WTC11 (cell line): Measurements from ENCODE around the gene TMIGD1. TPM values are rescaled to one million over a fixed set of nuclear protein-coding genes. Genes with fewer than 3 reads are reported as not detected.

Experiments used
- ATAC-seq: fragments of 200-7000 bp; cut with Tn5 transposase; 2 replicates; pipeline ENCODE4 v1.10.0; 2021; ENCODE audit warnings: mild to moderate bottlenecking, moderate library complexity
- CTCF ChIA-PET: fragments of 300-600 bp; sonication (Branson Sonifier 250); formaldehyde crosslinking; loops from one replicate; lab custom pipeline; 2021; ENCODE audit warnings: antibody characterized with exemption; lab: Charles Lee
- POLR2A ChIA-PET: fragments of 350-600 bp; sonication (Branson Sonifier 250); formaldehyde crosslinking; loops from one replicate; lab custom pipeline; 2021; ENCODE audit warnings: antibody characterized with exemption; lab: Charles Lee
- DNase-seq: peaks from one replicate; pipeline ENCODE4 v3.0.0; 2021; ENCODE audit warnings: low spot score
- H3K27ac Mint-ChIP-seq: 2 replicates; pipeline ENCODE4 v1.8.0; 2021; ENCODE audit warnings: mixed read lengths
- H3K27me3 Mint-ChIP-seq: 2 replicates; pipeline ENCODE4 v1.8.0; 2021; ENCODE audit warnings: low read depth, mild to moderate bottlenecking, moderate library complexity, mixed read lengths
- H3K36me3 Mint-ChIP-seq: 2 replicates; pipeline ENCODE4 v1.8.0; 2021; ENCODE audit warnings: mixed read lengths
- H3K4me1 Mint-ChIP-seq: 2 replicates; pipeline ENCODE4 v1.8.0; 2022; ENCODE audit warnings: mixed read lengths
- H3K4me3 Mint-ChIP-seq: 2 replicates; pipeline ENCODE4 v1.8.0; 2021; ENCODE audit warnings: mild to moderate bottlenecking, moderate library complexity, mixed read lengths
- H3K9me3 Mint-ChIP-seq: 2 replicates; pipeline ENCODE4 v1.8.0; 2021; ENCODE audit warnings: mixed read lengths
- CBFB ChIP-seq: sonication (generic); formaldehyde crosslinking; IDR thresholded peaks from 2 replicates; pipeline ENCODE4 v1.8.1; 2022; ENCODE audit warnings: mild to moderate bottlenecking, low read depth, missing genetic modification reagents
- GTF2I ChIP-seq: fragments of 250-450 bp; sonication (Bioruptor Pico); conservative IDR thresholded peaks from 2 replicates; pipeline ENCODE4 v1.4.0; 2021; ENCODE audit warnings: mild to moderate bottlenecking
- NFE2L1 ChIP-seq: sonication (generic); formaldehyde crosslinking; IDR thresholded peaks from 2 replicates; pipeline ENCODE4 v1.8.1; 2023; ENCODE audit warnings: missing genetic modification reagents
- NR1H2 ChIP-seq: sonication (generic); formaldehyde crosslinking; IDR thresholded peaks from 2 replicates; pipeline ENCODE4 v1.9.0; 2021; ENCODE audit warnings: mild to moderate bottlenecking, moderate library complexity, missing genetic modification reagents
- NR3C1 ChIP-seq: sonication (generic); formaldehyde crosslinking; conservative IDR thresholded peaks from 2 replicates; pipeline ENCODE4 v1.8.1; 2023; ENCODE audit warnings: low read depth, mild to moderate bottlenecking, missing genetic modification reagents
- PRRX2 ChIP-seq: fragments of 250-450 bp; sonication (Bioruptor Pico); IDR thresholded peaks from 2 replicates; pipeline ENCODE4 v1.8.0; 2021; ENCODE audit warnings: mild to moderate bottlenecking
- TP53 ChIP-seq: sonication (generic); formaldehyde crosslinking; IDR thresholded peaks from 2 replicates; pipeline ENCODE4 v1.8.1; 2023; ENCODE audit warnings: mild to moderate bottlenecking, missing genetic modification reagents
- ZBTB21 ChIP-seq: sonication (generic); formaldehyde crosslinking; IDR thresholded peaks from 2 replicates; pipeline ENCODE4 v1.8.1; 2023; ENCODE audit warnings: mild to moderate bottlenecking, missing genetic modification reagents, borderline replicate concordance
- ZNF219 ChIP-seq: sonication (generic); formaldehyde crosslinking; IDR thresholded peaks from 2 replicates; pipeline ENCODE4 v1.8.0; 2023; ENCODE audit warnings: missing genetic modification reagents, mild to moderate bottlenecking, borderline replicate concordance
- ZNF232 ChIP-seq: sonication (generic); formaldehyde crosslinking; IDR thresholded peaks from 2 replicates; pipeline ENCODE4 v1.8.0; 2022; ENCODE audit warnings: mild to moderate bottlenecking, missing genetic modification reagents
- total RNA-seq: library from RNA; stranded (reverse); gene quantifications from 3 replicates; pipeline ENCODE4 v1.2.3, GENCODE V29; 2021
- TF ChIP-seq, protein P1 (sequence below): sonication (generic); formaldehyde crosslinking; IDR thresholded peaks from 2 replicates; pipeline ENCODE4 v1.8.0; 2023; ENCODE audit warnings: missing genetic modification reagents, mild to moderate bottlenecking, borderline replicate concordance
- TF ChIP-seq, protein P2 (sequence below): sonication (generic); formaldehyde crosslinking; IDR thresholded peaks from 2 replicates; pipeline ENCODE4 v1.8.1; 2023; ENCODE audit warnings: mild to moderate bottlenecking, missing genetic modification reagents
- TF ChIP-seq, protein P3 (sequence below): sonication (generic); formaldehyde crosslinking; conservative IDR thresholded peaks from 2 replicates; pipeline ENCODE4 v1.8.1; 2023; ENCODE audit warnings: mild to moderate bottlenecking, low read depth, missing genetic modification reagents, moderate library complexity
- TF ChIP-seq, protein P4 (sequence below): sonication (generic); formaldehyde crosslinking; IDR thresholded peaks from 2 replicates; pipeline ENCODE4 v1.8.1; 2022; ENCODE audit warnings: low read depth, missing genetic modification reagents, borderline replicate concordance
- TF ChIP-seq, protein P5 (sequence below): sonication (generic); formaldehyde crosslinking; IDR thresholded peaks from 2 replicates; pipeline ENCODE4 v1.8.1; 2023; ENCODE audit warnings: mild to moderate bottlenecking, missing genetic modification reagents
- TF ChIP-seq, protein P6 (sequence below): sonication (generic); formaldehyde crosslinking; conservative IDR thresholded peaks from 2 replicates; pipeline ENCODE4 v1.8.1; 2022; ENCODE audit warnings: mild to moderate bottlenecking, missing genetic modification reagents
- TF ChIP-seq, protein P7 (sequence below): sonication (generic); formaldehyde crosslinking; IDR thresholded peaks from 2 replicates; pipeline ENCODE4 v1.8.0; 2022; ENCODE audit warnings: mild to moderate bottlenecking, missing genetic modification reagents
- TF ChIP-seq, protein P8 (sequence below): fragments of 250-450 bp; sonication (Bioruptor Pico); IDR thresholded peaks from 2 replicates; pipeline ENCODE4 v1.9.0; 2021; ENCODE audit warnings: mild to moderate bottlenecking

The TMIGD1 gene
- total RNA-seq, 1 experiment from 2014 or later: not detected

DNA sequence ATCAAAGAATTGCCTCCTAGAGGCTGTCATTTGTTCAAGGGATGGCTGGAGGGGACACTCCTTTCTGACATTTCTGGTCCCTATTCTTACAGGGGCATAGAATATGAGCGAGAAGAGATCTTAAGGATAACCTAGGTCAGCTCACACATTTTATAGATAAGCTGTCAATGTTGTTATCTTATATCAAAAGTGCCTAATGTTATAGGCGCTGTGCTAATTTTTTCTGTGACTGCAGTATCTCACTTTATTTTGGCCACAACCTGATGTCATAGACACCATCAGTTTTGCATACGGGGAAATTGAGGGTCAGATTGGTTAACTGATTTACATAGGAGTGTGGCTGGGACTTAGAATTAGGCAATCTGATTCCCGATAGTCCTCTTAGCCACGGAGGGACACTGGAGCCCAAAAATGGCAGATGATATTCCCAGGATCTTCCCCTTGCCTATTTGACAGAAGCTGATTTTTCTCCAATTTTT is 46.1 kb upstream of the TMIGD1 start (continued):
- TF ChIP-seq, protein P1, sequence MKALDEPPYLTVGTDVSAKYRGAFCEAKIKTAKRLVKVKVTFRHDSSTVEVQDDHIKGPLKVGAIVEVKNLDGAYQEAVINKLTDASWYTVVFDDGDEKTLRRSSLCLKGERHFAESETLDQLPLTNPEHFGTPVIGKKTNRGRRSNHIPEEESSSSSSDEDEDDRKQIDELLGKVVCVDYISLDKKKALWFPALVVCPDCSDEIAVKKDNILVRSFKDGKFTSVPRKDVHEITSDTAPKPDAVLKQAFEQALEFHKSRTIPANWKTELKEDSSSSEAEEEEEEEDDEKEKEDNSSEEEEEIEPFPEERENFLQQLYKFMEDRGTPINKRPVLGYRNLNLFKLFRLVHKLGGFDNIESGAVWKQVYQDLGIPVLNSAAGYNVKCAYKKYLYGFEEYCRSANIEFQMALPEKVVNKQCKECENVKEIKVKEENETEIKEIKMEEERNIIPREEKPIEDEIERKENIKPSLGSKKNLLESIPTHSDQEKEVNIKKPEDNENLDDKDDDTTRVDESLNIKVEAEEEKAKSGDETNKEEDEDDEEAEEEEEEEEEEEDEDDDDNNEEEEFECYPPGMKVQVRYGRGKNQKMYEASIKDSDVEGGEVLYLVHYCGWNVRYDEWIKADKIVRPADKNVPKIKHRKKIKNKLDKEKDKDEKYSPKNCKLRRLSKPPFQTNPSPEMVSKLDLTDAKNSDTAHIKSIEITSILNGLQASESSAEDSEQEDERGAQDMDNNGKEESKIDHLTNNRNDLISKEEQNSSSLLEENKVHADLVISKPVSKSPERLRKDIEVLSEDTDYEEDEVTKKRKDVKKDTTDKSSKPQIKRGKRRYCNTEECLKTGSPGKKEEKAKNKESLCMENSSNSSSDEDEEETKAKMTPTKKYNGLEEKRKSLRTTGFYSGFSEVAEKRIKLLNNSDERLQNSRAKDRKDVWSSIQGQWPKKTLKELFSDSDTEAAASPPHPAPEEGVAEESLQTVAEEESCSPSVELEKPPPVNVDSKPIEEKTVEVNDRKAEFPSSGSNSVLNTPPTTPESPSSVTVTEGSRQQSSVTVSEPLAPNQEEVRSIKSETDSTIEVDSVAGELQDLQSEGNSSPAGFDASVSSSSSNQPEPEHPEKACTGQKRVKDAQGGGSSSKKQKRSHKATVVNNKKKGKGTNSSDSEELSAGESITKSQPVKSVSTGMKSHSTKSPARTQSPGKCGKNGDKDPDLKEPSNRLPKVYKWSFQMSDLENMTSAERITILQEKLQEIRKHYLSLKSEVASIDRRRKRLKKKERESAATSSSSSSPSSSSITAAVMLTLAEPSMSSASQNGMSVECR (CRISPR knock-in tag): no peak
- TF ChIP-seq, protein P2, sequence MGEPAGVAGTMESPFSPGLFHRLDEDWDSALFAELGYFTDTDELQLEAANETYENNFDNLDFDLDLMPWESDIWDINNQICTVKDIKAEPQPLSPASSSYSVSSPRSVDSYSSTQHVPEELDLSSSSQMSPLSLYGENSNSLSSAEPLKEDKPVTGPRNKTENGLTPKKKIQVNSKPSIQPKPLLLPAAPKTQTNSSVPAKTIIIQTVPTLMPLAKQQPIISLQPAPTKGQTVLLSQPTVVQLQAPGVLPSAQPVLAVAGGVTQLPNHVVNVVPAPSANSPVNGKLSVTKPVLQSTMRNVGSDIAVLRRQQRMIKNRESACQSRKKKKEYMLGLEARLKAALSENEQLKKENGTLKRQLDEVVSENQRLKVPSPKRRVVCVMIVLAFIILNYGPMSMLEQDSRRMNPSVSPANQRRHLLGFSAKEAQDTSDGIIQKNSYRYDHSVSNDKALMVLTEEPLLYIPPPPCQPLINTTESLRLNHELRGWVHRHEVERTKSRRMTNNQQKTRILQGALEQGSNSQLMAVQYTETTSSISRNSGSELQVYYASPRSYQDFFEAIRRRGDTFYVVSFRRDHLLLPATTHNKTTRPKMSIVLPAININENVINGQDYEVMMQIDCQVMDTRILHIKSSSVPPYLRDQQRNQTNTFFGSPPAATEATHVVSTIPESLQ (CRISPR knock-in tag): no peak
- TF ChIP-seq NR1H2 (CRISPR knock-in tag): no peak
- no peak for TF ChIP-seq ZNF219

DNA sequence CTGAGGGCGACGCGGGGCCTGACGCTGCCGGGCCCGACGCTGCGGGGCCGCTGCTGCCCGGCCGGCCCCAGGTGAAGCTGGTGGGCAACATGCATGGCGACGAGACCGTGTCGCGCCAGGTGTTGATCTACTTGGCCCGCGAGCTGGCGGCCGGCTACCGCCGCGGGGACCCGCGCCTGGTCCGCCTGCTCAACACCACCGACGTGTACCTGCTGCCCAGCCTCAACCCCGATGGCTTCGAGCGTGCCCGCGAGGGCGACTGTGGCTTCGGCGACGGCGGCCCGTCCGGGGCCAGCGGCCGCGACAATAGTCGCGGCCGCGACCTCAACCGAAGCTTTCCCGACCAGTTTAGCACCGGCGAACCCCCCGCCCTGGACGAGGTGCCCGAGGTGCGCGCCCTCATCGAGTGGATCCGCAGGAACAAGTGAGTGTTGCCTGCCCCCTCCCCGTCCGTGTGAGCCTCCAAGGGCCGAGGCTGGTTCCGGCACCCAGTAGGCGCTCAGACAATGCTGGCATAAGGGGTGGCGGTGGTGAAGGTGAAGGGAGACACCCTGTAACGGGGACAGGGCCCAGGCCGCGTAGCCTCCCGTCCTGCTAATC is 45.5 kb upstream of the TMIGD1 start:
- TF ChIP-seq, protein P3, sequence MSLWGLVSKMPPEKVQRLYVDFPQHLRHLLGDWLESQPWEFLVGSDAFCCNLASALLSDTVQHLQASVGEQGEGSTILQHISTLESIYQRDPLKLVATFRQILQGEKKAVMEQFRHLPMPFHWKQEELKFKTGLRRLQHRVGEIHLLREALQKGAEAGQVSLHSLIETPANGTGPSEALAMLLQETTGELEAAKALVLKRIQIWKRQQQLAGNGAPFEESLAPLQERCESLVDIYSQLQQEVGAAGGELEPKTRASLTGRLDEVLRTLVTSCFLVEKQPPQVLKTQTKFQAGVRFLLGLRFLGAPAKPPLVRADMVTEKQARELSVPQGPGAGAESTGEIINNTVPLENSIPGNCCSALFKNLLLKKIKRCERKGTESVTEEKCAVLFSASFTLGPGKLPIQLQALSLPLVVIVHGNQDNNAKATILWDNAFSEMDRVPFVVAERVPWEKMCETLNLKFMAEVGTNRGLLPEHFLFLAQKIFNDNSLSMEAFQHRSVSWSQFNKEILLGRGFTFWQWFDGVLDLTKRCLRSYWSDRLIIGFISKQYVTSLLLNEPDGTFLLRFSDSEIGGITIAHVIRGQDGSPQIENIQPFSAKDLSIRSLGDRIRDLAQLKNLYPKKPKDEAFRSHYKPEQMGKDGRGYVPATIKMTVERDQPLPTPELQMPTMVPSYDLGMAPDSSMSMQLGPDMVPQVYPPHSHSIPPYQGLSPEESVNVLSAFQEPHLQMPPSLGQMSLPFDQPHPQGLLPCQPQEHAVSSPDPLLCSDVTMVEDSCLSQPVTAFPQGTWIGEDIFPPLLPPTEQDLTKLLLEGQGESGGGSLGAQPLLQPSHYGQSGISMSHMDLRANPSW (CRISPR knock-in tag): no peak
- TF ChIP-seq CBFB (CRISPR knock-in tag) (no peak), ZNF232 (CRISPR knock-in tag) (no peak), GTF2I (CRISPR knock-in tag) (no peak), NFE2L1 (CRISPR knock-in tag) (no peak), PRRX2 (CRISPR knock-in tag) (no peak), ZBTB21 (CRISPR knock-in tag) (no peak), TP53 (CRISPR knock-in tag) (no peak), NR3C1 (CRISPR knock-in tag) (no peak)
- TF ChIP-seq, protein P4, sequence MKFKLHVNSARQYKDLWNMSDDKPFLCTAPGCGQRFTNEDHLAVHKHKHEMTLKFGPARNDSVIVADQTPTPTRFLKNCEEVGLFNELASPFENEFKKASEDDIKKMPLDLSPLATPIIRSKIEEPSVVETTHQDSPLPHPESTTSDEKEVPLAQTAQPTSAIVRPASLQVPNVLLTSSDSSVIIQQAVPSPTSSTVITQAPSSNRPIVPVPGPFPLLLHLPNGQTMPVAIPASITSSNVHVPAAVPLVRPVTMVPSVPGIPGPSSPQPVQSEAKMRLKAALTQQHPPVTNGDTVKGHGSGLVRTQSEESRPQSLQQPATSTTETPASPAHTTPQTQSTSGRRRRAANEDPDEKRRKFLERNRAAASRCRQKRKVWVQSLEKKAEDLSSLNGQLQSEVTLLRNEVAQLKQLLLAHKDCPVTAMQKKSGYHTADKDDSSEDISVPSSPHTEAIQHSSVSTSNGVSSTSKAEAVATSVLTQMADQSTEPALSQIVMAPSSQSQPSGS (CRISPR knock-in tag): no peak
- TF ChIP-seq, protein P5, sequence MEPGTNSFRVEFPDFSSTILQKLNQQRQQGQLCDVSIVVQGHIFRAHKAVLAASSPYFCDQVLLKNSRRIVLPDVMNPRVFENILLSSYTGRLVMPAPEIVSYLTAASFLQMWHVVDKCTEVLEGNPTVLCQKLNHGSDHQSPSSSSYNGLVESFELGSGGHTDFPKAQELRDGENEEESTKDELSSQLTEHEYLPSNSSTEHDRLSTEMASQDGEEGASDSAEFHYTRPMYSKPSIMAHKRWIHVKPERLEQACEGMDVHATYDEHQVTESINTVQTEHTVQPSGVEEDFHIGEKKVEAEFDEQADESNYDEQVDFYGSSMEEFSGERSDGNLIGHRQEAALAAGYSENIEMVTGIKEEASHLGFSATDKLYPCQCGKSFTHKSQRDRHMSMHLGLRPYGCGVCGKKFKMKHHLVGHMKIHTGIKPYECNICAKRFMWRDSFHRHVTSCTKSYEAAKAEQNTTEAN (CRISPR knock-in tag): no peak
- TF ChIP-seq, protein P6, sequence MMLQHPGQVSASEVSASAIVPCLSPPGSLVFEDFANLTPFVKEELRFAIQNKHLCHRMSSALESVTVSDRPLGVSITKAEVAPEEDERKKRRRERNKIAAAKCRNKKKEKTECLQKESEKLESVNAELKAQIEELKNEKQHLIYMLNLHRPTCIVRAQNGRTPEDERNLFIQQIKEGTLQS (CRISPR knock-in tag): no peak
- TF ChIP-seq, protein P7, sequence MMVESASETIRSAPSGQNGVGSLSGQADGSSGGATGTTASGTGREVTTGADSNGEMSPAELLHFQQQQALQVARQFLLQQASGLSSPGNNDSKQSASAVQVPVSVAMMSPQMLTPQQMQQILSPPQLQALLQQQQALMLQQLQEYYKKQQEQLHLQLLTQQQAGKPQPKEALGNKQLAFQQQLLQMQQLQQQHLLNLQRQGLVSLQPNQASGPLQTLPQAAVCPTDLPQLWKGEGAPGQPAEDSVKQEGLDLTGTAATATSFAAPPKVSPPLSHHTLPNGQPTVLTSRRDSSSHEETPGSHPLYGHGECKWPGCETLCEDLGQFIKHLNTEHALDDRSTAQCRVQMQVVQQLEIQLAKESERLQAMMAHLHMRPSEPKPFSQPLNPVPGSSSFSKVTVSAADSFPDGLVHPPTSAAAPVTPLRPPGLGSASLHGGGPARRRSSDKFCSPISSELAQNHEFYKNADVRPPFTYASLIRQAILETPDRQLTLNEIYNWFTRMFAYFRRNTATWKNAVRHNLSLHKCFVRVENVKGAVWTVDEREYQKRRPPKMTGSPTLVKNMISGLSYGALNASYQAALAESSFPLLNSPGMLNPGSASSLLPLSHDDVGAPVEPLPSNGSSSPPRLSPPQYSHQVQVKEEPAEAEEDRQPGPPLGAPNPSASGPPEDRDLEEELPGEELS (CRISPR knock-in tag): no peak
- TF ChIP-seq, protein P8, sequence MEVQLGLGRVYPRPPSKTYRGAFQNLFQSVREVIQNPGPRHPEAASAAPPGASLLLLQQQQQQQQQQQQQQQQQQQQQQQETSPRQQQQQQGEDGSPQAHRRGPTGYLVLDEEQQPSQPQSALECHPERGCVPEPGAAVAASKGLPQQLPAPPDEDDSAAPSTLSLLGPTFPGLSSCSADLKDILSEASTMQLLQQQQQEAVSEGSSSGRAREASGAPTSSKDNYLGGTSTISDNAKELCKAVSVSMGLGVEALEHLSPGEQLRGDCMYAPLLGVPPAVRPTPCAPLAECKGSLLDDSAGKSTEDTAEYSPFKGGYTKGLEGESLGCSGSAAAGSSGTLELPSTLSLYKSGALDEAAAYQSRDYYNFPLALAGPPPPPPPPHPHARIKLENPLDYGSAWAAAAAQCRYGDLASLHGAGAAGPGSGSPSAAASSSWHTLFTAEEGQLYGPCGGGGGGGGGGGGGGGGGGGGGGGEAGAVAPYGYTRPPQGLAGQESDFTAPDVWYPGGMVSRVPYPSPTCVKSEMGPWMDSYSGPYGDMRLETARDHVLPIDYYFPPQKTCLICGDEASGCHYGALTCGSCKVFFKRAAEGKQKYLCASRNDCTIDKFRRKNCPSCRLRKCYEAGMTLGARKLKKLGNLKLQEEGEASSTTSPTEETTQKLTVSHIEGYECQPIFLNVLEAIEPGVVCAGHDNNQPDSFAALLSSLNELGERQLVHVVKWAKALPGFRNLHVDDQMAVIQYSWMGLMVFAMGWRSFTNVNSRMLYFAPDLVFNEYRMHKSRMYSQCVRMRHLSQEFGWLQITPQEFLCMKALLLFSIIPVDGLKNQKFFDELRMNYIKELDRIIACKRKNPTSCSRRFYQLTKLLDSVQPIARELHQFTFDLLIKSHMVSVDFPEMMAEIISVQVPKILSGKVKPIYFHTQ (CRISPR knock-in tag): no peak
- Mint-ChIP-seq H3K36me3 (no peaks in the 10 kb centered on the region), H3K4me3 (peak overlapping the region; percentile 77), H3K27ac (no peak overlapping the region), H3K9me3 (no peaks in the 10 kb centered on the region), H3K27me3 (peaks cover 40% of the 10 kb centered on the region), H3K4me1 (peaks cover 68% of the 10 kb centered on the region)
- ChIA-PET CTCF (interaction anchor here (0.9 to 2.3 kb wide), 2 partner anchors 8 to 98 kb away, joined by 4 to 8 read pairs; partner anchors contain the start of gene GOSR1), POLR2A (no interaction called here)
- ATAC-seq (peak; percentile 4), DNase-seq (peak; percentile 22)
